HG03354 (cell line): ENCODE results near the gene SIGLECL1.

Experiments used
- ATAC-seq: cut with Tn5 transposase; IDR thresholded peaks from one replicate; pipeline ENCODE4 v1.9.1; 2021; ENCODE audit warnings: mild to moderate bottlenecking; ENCODE audit not compliant: unreplicated experiment, poor library complexity, severe bottlenecking

The SIGLECL1 gene

GRCh38 chr19:51294211-51294976 is 43.5 kb downstream of the SIGLECL1 start:
- no peak for ATAC-seq

GRCh38 chr19:51294977-51295375 is 44.1 kb downstream of the SIGLECL1 start:
- no peak for ATAC-seq

- no peak for ATAC-seq
These were observed 44.7 kb downstream of the SIGLECL1 start for GRCh38 chr19:51295382-51296126.

GRCh38 chr19:51296336-51297093 is 45.6 kb downstream of the SIGLECL1 start:
- ATAC-seq = no peak

- ATAC-seq = no peak
These were observed 46.5 kb downstream of the SIGLECL1 start for GRCh38 chr19:51297406-51297805.

- no peak for ATAC-seq
These were observed 50.4 kb downstream of the SIGLECL1 start for GRCh38 chr19:51301266-51301665.

GRCh38 chr19:51305479-51305878 is 54.6 kb downstream of the SIGLECL1 start:
- ATAC-seq = no peak

- no peak for ATAC-seq
These were observed 60.7 kb downstream of the SIGLECL1 start, which contains the start of gene IGLON5 for GRCh38 chr19:51311351-51312257. IGLON5 (plus strand) TSS chr19:51311644; CDS start chr19:51311848, 204 bp downstream.

GRCh38 chr19:51316688-51317087 is 65.8 kb downstream of the SIGLECL1 start:
- ATAC-seq = no peak

- no peak for ATAC-seq
These were observed 66.5 kb downstream of the SIGLECL1 start for GRCh38 chr19:51317376-51317775.

GRCh38 chr19:51317968-51318367 is 67.1 kb downstream of the SIGLECL1 start:
- no peak for ATAC-seq
